Measurements from ENCODE around the gene LARP4. TPM values are rescaled to one million over a fixed set of nuclear protein-coding genes. Genes with fewer than 3 reads are reported as not detected.
"Not testable (repeated sequence)": the region's sequence is repeated elsewhere in the genome, so short reads cannot be mapped to it uniquely, and the experiment has no call there.

The LARP4 gene
- total RNA-seq, 4 donors from 2014 or later: 25.2 to 55.3 (median 38.1) TPM

GRCh38 chr12:50425589-50426258 is 25.0 kb downstream of the LARP4 start:
- no peak for DNase-seq
- H3K27ac ChIP-seq: no peak overlapping the region
- H3K27me3 ChIP-seq: no peaks in the 10 kb centered on the region
- no peaks in the 10 kb centered on the region for H3K9me3 ChIP-seq
- no peaks in the 10 kb centered on the region for H3K4me1 ChIP-seq
- H3K36me3 ChIP-seq: peaks cover 0 to 28% (median 0%) of the 10 kb centered on the region in 3 donors
- TF ChIP-seq CTCF (IDR thresholded peaks at IDR 0.05): no peak
- TF ChIP-seq POLR2A (IDR thresholded peaks at IDR 0.05): no peak
- no peak overlapping the region for H3K4me3 ChIP-seq

- H3K36me3 ChIP-seq: peaks cover 0 to 80% (median 0%) of the 10 kb centered on the region in 3 donors
- DNase-seq, H3K4me3 ChIP-seq, H3K27me3 ChIP-seq, H3K4me1 ChIP-seq, H3K9me3 ChIP-seq, H3K27ac ChIP-seq: not testable (repeated sequence)
These were observed 31.0 kb downstream of the LARP4 start for GRCh38 chr12:50431656-50432055.

- Histone ChIP-seq H3K9me3 (no peaks in the 10 kb centered on the region), H3K4me3 (no peak overlapping the region), H3K36me3 (peaks cover 0 to 94% (median 2%) of the 10 kb centered on the region in 3 donors), H3K27me3 (no peaks in the 10 kb centered on the region), H3K27ac (no peak overlapping the region), H3K4me1 (no peaks in the 10 kb centered on the region)
- DNase-seq: no peak
- TF ChIP-seq POLR2A (IDR thresholded peaks at IDR 0.05): no peak
- no peak for TF ChIP-seq CTCF (IDR thresholded peaks at IDR 0.05)
These were observed 39.6 kb downstream of the LARP4 start for GRCh38 chr12:50440288-50440687.

- H3K27ac ChIP-seq: no peak overlapping the region
- H3K4me1 ChIP-seq: no peaks in the 10 kb centered on the region
- no peak overlapping the region for H3K4me3 ChIP-seq
- TF ChIP-seq POLR2A (IDR thresholded peaks at IDR 0.05) (no peak), CTCF (IDR thresholded peaks at IDR 0.05) (no peak)
- H3K27me3 ChIP-seq: no peaks in the 10 kb centered on the region
- no peak for DNase-seq
- no peaks in the 10 kb centered on the region for H3K9me3 ChIP-seq
- H3K36me3 ChIP-seq: peaks cover 0 to 92% (median 2%) of the 10 kb centered on the region in 3 donors
These were observed 41.1 kb downstream of the LARP4 start for GRCh38 chr12:50441763-50442162.

GRCh38 chr12:50442178-50442908 is 41.7 kb downstream of the LARP4 start:
- H3K9me3 ChIP-seq: no peaks in the 10 kb centered on the region
- no peak overlapping the region for H3K4me3 ChIP-seq
- no peaks in the 10 kb centered on the region for H3K27me3 ChIP-seq
- H3K36me3 ChIP-seq: peaks cover 0 to 92% (median 2%) of the 10 kb centered on the region in 3 donors
- H3K4me1 ChIP-seq: no peaks in the 10 kb centered on the region
- no peak for TF ChIP-seq CTCF (IDR thresholded peaks at IDR 0.05)
- TF ChIP-seq POLR2A (IDR thresholded peaks at IDR 0.05): no peak
- no peak for DNase-seq
- no peak overlapping the region for H3K27ac ChIP-seq

DNA sequence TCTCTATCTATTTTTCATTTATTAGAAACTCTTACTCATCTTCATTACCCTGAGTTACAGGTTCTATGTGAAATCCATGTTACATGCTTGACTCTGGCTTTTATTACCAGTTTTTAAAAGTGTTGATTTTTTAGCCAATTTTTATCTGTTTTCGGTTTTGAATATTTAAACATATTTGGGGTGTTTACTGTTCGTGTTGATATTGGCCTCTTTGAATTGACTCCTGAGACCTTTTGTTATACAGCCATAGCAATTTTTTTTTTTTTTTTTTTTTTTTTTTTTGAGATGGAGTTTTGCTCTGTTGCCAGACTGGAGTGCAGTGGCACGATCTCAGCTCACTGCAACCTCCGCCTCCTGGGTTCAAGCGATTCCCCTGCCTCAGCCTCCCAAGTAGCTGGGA is 49.0 kb downstream of the LARP4 start:
- not testable (repeated sequence) for H3K27ac ChIP-seq, H3K27me3 ChIP-seq, H3K9me3 ChIP-seq, H3K4me3 ChIP-seq, H3K4me1 ChIP-seq, DNase-seq
- H3K36me3 ChIP-seq: peaks cover 0 to 67% (median 0%) of the 10 kb centered on the region in 3 donors

Data from Peyer's patch (tissue), 4 donors.